GM21360 (cell line): ENCODE measurements around the gene MMP7.
"Not testable (repeated sequence)": the region's sequence is repeated elsewhere in the genome, so short reads cannot be mapped to it uniquely, and the experiment has no call there.

Experiments used
- ATAC-seq: cut with Tn5 transposase; IDR thresholded peaks from one replicate; pipeline ENCODE4 v1.9.1; 2021; ENCODE audit warnings: mild to moderate bottlenecking, moderate library complexity; ENCODE audit not compliant: unreplicated experiment

Gene MMP7

DNA sequence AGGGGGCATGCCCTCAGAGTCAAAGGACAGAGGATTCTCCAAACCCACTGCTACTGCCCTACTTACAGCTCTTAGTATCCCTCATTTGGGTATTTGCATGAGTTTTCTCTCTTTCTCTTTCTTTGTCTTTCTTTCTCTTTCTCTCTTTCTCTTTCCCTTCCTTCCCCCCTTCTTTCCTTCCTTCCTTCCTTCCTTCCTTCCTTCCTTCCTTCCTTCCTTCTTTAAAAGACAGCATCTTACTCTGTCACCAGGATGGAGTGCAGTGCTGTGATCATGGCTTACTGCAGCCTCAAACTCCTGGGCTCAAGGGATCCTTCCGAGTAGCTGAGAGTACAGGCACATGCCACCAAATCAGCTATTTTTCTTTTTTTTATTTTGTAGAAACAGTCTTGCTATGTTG is 14.0 kb upstream of the MMP7 start:
- no peak for ATAC-seq

DNA sequence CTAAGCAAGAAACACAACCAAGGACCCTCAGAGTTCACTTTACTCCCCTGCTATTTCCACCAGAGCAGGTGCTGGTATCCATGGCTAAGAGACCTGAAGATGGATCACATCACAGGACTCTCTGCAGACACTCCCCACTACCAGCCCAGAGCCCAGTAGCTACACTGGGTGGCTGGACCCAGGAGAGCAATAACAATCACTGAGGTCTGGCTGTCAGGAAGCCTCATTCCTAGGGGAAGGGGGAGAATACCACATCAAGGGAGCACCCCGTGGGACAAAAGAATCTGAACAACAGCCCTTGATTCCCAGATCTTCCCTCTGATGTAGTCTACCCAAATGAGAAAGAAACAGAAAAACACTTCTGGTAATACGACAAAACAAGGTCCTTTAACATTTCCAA is 9.0 kb upstream of the MMP7 start:
- no peak for ATAC-seq

DNA sequence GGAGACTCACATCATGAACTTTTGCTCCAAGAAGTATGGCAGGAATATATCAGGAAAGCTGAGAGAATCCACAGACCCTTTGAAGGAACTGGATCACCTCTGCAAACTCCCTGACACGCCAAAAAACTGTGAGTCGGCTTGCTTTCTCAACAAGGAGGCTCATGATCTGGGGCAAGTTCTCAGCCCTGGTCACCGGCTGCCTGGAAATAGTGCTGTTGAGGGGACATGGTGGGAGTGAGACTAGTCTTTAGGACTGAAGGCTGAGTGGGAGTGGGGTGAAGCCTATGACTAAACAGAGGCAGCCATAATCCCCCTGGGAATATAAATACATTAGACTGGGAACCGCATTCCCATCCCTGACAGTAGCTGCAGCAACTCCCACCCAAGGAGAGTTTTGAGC is 8.4 kb upstream of the MMP7 start:
- ATAC-seq = no peak

DNA sequence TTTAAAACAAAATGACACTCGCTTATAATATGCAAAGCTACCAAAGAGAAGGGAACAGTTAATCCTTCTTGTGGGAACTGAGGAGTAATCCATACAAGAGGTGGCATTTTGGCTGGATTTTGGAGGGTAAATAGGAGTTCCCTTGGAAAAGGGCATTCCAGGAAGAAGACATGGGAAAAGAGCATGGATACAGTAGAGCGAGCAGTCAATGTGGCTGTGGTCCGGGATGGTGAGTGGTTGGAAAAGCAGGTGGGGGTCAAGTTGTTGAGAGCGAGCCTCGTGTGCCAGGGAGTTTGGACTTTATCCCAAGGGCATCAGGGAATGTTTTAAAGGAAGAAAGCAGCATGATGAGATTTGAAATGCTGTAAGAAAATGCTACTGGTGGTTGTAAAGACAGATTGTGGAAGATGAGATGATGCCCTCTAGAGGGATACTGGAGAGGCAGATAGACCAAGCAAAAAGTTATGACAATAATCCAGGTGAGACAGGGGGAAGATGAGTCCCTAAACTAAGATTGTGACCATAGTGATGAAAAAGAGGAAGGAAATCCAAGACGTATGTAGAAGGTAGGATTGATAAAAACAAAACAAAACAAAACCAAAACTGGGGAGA is 3.8 kb upstream of the MMP7 start:
- no peak for ATAC-seq

DNA sequence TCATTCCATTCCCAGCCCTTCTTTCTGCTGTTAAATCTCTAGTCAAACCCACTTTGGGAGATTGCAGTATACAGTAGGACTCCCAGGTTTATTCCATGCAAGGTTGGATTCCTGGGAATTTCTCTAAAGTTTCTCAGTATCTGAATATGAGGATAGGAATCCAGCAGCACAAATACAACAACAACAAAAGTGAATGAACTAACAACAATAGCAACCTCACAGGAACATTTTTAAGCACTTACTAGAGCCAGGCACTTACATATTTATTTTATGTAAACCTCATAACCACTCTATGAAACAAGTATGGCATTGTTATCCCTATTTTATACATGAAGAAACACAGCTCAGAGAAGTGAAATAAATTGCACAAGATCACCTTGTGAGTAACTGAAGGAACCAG is 1.9 kb downstream of the MMP7 start:
- ATAC-seq = no peak

DNA sequence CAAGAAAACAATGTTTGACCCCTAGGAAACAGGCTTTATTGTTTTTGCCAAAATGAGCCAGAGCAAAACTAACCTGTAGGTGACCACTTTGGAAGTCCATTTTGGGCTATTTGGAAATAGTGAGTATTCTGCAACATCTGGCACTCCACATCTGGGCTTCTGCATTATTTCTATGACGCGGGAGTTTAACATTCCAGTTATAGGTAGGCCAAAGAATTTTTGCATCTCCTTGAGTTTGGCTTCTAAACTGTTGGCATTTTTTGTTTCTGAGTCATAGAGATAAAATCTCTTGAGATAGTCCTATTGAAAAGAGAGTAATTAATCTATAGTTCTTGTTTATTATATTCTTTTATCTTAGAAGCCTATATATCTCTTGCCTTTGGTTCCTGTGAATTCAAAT is 2.9 kb downstream of the MMP7 start:
- no peak for ATAC-seq

DNA sequence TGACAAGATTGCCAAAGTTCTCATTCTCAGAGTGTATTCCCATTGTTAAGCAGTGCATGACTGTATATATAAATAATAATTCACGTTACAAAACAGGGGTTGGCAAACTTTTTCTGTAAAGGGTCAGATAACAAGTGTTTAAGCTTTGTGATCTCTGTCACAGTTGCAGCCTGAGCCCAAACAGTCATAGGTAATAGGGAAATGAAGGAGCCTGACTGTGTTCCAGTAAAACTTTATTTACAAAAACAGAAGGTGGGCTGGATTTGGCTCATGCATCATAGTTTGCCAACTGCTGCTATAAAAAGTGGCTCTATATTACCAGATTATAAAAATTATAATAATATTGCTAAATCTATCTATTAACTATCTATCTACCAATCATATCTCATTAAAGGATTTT is 3.5 kb downstream of the MMP7 start:
- no peak for ATAC-seq

DNA sequence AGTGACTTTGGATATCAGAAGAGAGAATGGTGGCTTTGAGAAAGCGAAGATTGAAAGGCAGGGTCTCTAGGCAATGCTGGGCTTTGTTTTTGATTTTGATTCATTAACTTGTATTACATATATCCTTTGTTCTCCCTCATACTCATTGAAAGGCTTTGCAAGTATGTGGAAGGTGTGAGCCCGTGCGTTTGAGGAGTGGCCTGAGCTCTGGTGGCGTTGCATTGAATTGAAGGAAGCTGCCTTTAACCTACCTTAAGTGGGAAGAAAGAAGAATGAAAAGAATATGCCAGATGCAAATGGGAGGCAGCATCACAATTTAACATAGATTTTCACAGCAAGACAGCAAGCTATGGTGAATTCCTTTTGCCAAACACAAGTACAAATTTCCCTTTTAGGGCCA is 6.7 kb downstream of the MMP7 start:
- no peak for ATAC-seq

DNA sequence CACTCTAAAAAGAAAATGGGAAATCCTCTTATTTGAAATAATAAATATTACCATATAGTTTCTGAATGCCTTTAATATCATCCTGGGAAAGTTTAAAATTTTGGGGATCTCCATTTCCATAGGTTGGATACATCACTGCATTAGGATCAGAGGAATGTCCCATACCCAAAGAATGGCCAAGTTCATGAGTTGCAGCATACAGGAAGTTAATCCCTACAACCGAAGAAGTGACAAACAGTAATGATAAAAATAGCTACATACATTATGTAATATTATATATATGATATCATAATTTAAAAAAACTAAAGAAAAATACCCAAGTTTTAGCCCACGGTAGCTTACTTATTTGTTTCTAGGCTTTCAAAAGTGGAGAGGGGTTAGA is 7.4 kb downstream of the MMP7 start:
- ATAC-seq = no peak

DNA sequence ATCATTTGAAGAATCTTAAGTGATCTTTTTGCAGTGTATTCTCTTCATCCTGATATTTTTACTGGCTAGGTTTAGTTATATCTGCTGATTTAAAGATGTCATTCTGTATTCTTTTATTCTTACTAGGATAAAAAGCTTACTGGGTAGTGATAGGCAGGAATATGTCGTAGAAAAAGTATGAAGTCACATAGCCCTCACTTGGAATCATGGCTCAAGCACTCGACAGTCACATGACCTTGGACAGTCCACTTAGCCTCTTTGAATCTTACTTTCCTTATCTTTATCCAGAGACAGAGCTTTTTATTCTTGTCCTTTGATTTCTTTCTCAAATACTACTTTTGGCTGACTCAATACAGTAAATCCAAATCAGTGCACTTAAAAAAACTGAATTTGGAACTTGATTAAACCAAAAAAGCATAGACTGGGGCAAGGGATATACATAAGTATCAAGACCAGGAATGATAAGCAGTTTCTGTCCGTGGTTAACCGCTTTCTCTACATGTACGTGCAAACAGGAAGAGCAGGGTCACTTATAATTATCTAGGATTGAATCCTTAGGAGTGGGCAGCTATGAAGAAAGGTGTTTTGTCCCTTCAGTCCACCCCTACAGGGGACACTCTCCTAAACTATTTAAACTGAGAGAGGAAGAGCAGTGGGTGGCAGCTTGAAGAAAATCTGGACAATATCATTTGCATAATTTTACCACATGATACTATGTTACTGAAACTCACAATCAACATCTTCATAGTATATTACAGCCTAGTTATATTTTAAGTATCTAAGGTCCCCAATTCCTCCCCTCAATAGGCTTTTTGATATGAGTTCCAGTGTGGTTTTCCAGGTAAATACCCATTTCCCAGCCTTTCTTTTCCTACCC is 8.0 kb downstream of the MMP7 start:
- no peak for ATAC-seq

DNA sequence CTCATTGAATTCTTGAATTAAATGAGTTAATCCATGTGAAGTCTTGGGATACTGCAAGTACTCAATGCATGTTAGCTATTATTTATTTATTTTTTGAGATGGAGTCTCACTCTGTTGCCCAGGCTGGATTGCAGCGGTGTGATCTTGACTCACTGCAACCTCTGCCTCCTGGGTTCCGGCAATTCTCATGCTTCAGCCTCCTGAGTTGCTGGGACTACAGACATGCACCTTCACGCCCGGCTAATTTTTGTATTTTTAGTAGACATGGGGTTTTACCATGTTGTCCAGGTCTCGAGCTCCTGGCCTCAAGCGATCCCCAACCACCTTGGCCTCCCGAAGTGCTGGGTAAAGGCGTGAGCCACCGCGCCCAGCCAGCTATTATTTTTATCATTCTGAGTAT is 9.4 kb downstream of the MMP7 start:
- no peak for ATAC-seq

DNA sequence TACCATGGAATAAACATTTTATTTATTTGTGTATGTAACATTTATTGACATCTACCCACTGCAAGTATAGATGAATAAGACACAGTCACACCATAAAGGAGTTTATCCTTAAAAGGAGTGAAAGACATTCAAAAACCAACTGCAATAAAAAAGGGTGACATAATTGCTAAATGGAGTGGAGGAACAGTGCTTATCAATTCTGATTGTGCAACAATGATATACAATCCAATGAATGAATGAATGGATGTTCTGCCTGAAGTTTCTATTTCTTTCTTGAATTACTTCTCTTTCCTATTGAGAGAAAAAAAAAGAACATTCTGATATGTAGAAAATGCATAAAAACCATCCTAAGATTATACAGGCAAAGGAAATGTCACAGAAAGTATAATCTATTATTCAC is 10.0 kb downstream of the MMP7 start:
- ATAC-seq = no peak

DNA sequence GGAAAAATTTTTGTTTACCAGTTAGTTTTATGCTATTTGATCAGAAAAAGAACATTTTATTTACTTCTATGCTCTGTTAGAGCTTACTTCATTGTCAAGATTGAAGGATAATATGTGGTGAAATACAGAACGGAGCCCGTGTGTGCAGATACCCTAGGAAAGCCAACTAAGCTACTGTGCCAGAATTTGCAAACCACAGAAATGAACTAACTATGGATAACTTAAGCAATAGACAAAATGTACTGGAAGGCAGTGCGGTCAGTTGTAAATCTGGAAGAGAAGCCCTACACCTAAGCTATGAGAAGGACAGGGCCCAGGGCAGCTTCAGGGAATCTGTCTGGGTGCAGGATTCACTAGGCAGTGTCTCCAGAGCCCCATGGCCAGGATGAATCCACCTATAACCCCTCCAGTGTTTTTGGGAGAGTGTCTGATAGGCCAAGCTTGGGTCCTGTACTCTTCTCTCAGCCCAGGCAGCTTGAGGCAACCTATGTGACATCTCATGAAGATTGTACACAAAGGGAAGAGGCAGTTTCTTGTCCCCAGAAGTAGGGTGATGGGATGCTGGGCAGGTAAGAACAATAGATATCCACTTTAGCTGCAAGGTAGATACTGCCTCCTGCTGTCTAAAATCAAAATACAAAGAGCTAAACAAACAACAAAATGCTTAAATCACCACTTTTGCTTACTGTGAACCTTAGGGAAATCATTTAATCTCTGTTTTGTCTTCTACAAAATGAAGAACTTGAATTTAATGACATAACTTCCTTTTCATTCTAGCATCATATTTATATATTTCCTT is 12.1 kb downstream of the MMP7 start:
- no peak for ATAC-seq

DNA sequence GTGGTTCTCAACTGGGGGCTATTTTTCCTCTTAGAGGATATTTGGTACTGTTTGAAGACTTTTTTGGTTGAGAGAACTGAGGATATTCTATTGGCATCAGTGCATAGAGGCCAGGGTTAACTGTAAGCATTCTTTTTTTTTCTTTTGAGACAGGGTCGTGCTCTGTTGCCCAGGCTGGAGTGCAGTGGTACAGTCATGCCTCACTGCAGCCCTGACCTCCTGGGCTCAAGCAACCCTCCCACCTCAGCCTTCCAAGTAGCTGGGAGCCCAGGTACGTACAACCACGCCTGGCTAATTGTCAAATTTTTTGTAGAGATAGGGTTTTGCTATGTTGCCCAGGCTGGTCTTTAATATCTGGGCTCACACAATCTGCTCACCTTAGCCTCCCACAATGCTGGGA is 12.9 kb downstream of the MMP7 start:
- ATAC-seq = no peak

DNA sequence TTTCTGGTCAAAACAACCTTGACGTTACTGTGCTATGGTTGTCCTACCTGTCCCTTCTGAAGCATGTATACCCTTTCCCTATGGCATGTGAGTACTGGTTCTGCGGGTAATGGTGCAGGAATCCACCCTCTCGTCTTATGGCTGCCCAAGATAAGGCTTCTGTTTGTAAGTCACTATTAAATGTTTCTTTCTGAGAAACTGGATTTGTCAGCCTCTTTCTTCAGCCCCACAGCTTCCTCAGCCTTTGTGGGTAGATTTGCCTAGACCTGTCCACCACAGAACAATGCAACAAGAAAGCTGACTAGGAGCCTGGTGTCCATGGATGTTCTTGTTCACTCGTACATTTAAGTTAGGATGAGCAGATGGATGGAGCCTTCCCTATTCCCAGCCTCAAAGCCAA is 14.4 kb downstream of the MMP7 start:
- ATAC-seq = no peak

DNA sequence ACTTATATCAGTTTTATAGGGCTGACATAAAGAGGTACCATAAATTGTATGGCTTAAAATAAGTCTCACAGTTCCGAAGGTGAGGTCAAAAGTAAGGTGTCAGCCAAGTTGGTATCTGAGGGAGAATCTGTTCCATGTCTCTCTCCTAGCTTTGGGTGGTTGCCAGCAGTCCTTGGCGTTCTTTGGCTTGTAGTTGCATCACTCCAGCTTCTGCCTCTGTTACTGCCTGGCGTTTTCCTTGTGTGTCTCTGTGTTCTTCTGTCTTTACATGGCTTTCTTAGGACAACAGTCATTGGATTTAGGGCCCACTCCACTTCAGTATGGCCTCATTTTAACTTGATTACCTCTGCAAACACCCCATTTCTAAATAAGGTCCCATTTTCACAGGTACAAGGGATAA is 16.7 kb downstream of the MMP7 start:
- ATAC-seq = no peak

DNA sequence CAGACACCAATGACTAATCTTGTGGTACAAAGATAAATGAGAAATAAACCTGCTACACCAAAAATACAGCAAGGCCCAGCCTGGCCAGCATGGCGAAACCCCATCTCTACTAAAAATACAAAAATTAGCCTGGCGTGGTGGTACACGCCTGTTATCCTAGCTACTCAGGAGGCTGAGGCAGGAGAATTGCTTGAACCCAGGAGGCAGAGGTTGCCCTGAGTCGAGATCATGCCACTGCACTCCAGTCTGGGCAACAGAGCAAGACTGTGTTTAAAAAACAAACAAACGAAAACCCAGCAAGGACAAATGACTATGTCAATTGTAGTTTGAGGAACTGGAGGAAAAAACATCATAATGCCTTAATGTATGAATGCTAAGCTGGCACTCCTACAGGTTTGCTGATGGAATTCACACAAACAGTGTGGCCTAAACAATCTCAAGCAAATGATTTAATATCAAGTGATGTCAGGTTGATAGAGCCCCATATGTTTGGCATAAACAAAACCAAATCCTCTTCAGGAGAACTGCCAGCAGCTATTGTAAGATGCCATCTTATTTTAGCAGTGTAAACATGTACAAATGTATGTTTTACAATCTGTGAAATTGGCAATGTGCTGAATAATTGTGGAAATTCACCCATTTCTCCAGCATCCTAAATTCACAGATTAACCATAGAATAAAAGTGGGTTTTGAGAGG is 20.0 kb downstream of the MMP7 start:
- no peak for ATAC-seq

DNA sequence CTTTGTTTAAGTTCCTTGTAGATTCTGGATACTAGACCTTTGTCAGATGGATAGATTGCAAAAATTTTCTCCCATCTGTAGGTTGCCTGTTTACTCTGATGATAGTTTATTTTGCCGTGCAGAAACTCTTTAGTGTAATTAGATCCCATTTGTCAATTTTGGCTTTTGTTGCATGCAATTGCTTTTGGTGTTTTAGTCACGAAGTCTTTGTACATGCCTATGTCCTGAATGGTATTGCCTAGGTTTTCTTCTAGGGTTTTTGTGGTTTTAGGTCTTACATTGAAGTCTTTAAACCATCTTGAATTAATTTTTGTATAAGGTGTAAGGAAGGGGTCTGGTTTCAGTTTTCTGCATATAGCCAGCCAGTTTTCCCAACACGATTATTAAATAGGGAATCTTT is 27.7 kb downstream of the MMP7 start:
- ATAC-seq = not testable (repeated sequence)

DNA sequence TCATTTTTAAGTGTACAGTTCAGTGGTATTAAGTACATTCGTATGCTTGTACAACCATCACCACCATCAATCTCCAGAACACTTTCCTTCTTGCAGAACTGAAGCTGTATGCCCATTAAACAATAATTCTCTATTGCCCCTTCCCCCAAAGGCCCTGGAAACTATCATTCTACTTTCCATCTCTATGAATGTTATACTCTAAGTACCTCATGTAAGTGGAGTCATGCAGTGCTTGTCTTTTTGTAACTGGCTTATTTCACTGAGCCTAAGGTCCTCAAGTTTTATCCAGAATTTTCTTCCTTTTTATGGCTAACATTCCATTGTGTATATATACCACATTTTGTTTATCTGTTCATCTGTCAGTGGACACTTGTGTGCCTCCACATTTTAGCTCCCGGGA is 29.7 kb downstream of the MMP7 start:
- no peak for ATAC-seq

DNA sequence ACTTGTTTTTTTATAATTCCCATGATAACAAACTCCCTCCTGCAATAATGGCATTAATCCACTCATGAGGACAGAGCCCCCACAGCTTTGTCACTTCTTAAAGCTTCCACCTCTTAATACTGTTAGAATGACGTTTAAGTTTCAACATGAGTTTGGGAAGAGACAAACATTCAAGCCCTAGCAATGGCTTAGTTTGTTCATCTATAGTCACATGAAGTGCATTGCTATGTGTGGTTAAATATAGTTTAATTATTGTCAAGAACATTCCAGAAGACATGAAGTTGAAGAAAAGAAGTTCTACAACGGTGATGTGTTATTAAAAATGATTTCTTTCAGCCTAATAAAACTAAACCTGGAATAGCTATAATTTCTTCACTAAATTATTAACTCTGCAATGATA is 30.6 kb downstream of the MMP7 start:
- no peak for ATAC-seq

DNA sequence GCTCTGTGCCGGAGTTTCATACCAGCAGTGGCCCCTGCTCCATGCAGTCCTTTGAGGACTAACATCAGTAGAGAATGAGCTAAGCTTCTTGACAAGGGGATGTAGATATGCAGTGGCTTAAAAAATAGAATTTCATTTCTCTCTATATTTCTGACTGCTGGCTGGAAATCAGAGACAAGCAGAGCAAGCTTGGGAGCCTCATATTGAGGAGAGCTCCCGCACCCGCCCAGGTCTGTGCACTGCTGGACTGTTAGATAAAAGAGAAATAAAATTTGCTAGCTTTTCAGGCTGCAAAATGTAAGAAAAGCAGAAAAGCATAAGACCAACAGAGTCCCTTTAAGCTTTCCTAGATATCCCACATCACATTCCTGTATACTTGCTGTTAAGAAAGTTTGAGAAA is 31.4 kb downstream of the MMP7 start:
- no peak for ATAC-seq
